Activated gamma-delta T cell treated with anti-CD3 and anti-CD28 coated beads, Interleukin-2, amount 50 U/mL, for 16 hours (primary cell): ENCODE results near the gene EIF4B.

ENCODE experiments used
- DNase-seq: peaks from one replicate; pipeline ENCODE4 v3.0.0-alpha.2; 2020; ENCODE audit warnings: low read depth

The EIF4B gene

DNA sequence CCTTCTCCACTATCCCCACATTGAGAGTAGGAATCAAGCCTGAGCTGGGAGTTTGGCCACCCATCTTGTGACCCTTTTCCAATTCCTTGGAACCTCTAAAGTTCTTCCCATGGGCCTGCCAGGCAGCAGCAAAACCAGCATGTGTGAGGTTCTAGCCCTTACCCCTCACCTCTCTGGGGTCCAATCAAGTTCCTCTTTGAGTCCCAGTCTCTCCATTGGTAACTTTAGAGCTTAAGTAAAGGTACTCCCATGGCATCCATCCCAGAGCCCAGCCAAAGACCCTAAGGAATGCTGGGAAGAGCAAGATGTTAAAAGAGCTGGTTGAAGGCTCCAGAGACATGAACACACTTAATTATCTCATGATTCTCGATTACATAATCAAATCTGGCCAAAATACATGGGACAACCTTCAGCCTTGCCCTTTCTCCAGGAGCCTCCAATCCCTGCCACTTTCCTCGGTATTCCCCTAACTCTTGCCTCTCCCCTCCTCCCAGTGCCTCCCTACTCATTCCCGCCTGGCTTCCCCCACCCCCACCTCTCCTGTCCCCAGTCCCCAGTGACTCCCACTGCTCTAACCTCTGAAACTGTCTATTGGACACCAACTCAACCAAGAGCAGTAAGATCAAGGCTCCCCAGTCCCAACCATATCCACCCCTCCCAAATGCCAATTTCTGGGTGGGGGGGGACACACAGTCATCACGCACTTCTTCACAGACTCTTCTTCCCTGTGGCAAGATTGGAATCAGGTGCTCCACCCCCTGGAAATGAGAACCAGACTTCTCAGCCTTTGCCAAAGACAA lies 38.8 kb downstream of the EIF4B start:
- no peak for DNase-seq

DNA sequence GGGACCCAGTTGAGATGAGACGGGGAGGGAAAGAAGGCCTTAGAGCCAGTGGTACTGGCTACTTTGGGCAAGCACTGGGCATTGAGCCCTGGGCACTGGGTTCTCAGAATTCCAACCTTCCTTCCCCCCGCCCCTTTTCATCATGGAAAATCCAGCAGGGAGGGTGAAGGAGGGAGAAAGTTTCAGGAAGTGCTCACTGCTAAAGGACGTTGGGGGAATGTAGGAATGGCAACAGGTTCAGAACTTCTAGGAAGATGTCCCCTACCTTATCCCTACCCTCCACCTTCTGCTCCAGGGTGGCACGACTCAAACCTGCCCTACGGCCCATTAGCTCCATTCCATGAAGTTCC lies 39.4 kb downstream of the EIF4B start:
- DNase-seq, result no peak

DNA sequence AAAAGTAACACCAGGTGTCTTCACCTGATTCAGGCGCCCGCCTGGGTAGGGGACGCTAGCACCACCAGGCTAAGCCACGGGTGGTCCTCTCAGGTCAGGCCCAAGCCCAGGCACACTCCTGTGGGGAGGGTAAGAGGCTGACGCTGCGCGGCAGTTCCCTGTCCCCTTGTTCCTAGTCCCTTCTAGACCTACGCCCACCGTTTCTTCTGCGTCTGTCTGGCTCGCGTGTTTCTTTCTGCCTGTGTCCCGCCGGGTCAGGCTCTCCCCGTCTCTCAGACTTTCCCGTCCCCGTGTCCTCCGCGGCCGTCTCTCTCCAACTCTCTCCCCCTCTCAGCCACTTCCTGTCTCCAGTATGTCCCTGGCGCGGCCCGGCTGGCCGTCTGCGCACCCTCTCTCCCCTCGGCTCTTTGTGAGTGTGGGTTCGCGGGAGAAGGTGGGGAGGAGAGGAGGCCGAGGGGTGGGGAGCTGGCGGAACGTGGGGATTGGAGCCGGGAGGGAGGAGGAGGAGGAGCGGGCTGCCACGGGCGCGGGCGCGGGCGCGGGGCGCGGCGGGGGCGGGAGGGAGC lies 40.5 kb downstream of the EIF4B start:
- DNase-seq, result peak; percentile 27

DNA sequence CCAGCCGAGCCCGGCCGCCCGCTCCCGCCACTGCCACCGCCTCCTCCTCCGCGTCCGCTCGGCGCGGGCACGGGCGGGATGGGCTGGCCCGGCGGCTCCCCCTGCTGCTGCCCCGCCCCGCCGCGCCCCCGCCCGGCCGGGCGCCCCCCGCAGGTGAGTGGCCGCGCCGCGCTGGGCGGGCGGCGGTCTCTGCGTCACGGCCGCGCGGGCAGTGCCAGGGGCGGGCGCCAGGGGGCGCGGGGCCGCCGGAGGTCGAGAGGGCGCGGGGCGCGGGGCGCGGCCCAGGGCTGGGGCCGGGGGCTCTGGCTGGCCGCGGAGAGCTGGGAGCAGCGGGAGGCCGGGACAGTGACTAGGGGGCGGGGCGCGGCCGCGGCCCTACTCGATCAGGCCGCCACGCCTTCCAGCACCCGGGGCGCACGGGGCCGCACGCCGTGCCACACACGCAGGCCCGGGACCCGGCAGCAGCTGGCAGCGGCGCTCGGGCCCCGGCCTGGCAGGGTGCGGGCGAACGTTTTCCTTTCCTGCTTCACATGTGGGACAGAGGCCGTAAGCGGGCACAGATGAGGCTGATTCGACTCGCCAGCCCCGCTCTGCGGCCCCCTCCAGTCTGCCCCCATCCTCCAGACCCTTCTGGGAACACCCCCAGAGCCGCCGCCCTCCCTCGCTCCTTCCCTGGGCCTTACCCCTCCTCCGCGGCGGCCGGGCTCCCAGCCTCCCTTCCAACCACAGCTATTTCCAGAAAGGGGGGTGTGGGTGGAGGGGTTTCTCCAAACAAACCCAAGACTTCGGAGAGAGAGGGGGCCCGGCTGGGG lies 41.2 kb downstream of the EIF4B start:
- peak; percentile 64 for DNase-seq

DNA sequence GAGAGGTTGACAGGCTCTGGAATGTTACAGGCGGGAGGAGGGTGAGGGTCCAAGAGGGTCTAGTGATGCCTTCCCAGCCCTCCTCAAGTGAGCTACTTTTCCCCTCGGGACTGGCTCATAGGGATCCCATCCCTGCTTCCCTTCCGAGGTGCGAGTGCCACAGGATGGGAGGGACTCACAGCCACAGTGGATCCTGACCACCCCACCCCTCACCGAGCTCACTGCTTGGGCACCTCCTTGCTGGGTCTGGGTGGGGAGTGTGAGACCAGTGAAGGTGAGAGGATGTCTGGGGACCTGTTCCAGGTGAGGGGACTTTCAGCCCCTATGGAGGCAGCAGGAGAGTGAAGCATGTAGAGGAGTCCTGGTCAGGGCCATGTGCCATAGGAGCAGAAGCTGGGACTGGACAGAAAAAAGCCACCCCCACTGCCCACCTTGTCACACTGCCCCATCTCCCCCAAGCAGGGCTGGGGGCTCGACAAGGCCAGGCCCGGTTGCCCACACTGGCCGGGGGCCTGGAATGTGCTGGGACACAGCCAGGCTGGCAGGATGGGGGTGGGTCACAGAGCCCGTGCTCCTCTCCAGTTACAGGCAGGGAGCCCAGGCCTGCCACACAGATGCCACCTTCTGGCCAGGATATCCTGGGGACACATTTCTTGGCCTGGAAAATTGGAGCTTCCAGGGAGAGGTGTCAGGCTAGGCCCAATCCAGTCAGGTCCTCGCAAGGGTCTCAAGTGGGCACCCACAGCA lies 42.0 kb downstream of the EIF4B start:
- DNase-seq, result no peak

DNA sequence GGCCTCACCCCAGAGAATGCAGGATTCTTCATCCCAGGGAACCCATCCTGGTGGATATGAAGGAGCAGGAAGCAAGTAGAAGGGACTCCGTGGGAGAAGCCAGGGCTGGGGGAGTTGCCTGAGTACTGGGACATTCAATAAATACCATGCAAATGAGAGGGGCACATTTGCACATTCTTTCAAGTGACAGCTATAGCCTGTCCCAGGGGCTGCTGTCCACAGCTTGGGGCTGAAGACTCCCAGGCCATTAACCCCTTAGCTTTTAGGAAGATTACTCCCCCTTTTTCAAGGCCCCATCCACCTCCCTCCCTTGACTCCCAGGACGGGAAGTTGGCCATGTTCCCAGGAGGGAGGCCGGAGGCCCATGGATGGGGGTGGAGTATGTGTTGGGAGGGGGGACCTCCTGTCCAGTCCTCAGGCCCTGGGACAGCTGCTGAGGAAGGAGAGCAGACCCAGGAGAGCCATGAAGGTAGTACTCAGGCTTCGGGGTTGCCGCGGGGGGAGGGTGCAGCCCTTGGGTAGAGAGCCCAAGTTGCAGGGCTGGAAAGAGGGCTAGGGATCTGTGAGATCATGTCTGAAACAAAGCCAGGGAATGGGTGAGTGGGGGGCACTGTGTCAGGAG lies 42.6 kb downstream of the EIF4B start:
- DNase-seq, result no peak

DNA sequence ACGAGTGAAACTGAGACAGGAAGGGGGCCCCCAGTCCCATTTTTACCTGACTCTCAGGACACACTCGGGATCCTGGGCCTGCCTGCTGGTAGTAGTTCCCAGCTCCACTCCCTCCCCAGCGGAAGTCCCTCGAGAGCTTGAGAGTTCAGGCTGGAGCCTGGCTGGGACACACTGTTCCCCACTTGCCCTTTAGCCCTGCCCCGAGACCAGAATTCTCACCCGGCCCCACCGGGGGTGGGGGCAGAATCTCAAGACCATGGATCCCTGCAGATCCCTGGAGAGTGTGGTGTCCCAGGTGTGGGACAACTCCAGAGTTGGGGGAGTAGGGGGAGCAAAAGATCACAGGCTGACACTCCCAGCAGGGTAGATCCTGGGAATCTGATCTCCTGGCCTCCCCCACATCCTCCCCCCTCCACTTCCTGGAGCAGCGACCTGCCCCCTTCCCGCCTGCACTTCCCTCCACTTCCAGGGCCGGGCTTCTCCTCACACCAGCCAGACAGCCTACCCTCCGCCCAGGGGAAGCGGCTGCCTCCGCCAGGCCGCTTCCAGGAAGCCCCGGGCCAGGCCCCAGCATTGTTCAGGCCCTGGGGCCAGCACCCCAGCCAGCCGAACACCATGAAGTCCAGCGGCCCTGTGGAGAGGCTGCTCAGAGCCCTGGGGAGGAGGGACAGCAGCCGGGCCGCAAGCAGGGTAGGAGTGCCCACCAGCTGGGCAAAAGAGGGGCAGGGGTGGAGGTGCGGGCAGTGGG lies 43.5 kb downstream of the EIF4B start, which contains the start of gene TNS2:
Gene TNS2, plus strand, starts transcription at position 495 of the 748 bp plus-strand sequence. Its CDS starts 121 bp downstream, at position 616.
- DNase-seq, result no peak

DNA sequence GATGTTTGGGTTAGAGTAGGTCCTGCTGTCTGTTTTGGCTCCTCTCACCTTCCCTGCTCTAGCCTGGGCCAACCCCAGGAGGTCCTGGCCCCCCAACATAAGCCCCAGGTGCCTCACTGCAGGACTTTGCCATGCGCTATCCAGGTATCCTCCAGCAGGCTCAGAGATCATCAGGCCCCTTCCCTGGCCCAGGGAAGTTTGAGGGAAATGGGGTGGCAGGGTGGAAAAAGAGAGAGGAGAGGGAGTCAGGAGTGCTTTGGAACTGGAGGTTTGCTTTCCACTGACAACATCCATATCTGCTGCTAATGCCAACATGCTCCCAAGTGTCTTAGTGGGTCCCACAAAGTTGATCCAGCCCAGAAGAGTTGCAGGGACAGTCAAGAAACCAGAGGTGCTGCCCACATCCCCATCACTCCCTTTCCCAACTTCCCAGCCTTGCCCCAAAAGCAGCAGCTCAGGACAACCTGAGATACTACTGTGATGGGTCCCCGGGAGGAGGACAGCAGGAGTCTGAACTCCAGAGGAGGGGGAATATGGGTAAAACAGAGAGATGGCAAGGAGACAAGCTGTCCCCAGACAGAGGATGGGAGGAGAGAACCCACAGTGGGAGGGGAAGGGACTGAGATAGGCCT lies 44.3 kb downstream of the EIF4B start:
- DNase-seq, result no peak

DNA sequence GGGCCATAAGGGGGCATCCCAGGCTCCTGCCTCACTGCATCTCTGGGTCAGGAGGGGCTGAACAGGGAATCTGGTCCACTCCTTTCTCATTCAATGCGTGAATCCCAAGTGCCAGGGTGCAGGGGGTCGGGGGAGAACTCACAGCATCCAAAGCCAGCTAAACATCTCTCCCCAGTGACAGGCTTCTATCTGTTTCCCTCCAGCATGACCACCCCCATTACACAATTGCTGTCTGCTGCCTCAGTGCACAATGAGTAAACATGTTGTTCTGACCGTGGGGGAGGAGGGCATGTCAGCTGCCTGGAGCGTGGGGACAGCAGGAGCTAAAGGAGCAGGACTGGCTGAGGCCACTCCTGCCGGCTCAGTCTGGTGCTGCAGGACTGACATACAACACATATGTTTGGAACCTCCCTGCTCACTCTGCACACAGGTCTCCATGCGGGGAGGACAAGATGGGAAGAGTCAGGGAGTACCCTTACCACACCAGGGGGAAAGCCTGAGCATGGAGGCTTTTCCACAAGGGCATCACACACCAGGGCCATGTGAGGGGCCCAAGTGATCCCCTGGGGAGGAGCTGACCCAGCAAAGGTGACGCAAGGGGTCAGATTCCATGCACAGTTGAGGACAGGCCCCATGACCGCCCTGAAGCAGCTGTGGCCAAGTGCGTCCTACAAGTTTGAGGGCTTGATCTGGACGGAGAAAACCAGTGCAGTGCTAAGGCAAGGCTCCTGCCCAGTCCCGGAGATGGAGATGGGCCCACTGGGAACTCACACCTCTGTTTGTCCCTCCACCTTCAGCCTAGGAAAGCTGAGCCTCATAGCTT lies 45.0 kb downstream of the EIF4B start:
- no peak for DNase-seq

DNA sequence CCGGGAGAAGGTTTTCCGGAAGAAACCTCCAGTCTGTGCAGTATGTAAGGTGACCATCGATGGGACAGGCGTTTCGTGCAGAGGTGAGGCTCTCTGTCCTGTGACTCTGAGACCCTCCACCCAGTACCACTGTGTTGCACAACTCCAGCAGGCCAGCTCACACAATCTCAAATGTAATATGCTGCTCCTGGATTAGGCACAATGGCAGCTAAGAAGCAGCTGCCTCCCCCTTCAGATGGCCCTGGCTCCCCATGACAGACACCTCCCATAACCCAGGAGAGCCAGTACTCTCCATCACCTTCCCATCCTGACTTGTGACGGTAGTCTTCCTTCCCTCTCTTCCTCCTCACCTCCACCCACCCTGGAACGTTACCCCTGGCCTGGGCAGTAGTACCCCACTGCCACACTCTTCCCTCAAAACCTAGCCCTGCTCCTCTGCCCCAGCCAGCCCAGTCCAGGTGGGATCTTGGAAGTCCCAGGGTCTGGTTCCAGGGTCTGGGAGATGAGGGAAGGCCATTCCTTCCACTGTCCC lies 45.7 kb downstream of the EIF4B start:
- DNase-seq, result no peak

DNA sequence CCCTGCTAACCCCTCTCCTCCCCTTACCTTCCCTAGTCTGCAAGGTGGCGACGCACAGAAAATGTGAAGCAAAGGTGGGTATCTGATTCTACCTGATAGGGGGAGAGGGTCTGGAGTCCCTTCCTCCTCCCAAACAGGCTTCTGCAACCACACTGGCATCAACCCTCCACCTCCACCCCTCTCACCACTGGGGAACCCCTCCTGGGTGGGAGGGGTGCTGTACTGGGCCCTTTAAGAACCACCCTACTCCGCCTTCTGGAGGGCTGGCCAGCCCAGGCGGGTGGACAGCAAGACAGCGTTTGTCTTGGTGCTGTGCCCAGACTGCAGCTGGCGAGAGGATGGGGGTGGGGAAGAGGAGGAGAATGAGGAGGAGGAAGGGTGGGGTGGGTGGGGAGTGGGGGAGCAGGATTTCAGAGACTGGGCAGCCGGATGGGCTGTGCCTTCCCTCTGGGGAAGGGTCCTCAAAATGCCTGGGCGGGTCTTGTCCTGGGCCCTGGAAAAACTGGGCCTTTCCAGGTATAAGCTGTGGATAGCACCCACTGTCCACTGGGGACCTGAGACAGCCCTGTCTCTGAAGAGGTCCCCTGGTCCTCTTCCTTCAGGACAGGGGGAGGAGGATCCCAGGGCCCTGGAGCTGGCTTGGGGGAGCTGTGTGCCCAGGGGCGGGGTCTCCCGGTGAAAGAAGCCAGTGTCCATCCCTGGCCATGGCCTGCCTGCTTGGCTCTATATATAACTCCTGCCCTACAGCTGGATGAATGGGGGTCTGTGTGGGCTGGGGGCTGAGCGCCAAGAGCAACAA lies 46.4 kb downstream of the EIF4B start:
- DNase-seq, result no peak

DNA sequence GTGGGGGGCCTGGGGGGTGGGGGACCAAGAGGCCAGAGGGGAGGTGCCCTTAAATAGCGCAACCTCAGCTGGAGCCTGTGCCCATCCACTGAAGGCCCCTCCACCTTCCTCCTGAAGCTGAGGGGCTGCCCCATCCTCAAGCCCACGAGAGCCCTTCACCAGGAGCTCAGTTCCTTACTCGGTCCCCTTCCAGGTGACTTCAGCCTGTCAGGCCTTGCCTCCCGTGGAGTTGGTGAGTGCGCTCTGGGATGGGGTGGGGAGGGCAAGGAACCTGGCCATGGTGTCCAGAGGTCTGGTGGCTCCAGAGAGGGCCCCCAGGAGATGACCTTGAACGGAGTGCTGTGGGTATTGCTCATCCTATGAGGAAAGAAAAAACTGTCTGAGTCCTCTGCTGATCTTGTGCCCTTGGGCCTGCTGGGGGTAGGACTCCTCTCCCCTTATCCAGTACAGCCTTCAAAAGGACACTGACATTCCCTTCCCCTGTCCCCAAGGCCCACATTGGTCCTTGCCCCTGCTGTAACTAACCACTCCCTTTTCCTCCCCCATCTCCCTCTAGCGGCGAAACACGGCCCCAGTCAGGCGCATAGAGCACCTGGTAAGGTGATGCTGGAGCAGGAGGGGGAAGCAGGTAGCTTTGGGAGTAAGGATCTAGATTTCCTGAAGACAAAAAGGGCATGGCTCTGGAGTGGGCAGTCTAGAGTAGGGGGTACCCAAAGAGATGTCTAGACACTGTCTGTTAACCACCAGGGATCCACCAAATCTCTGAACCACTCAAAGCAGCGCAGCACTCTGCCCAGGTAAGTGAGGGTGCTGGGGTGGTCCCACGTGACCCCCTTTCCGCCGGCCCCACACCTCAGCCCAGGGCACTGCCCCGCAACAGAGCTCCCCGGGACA lies 47.2 kb downstream of the EIF4B start:
- peak; percentile 38 for DNase-seq

DNA sequence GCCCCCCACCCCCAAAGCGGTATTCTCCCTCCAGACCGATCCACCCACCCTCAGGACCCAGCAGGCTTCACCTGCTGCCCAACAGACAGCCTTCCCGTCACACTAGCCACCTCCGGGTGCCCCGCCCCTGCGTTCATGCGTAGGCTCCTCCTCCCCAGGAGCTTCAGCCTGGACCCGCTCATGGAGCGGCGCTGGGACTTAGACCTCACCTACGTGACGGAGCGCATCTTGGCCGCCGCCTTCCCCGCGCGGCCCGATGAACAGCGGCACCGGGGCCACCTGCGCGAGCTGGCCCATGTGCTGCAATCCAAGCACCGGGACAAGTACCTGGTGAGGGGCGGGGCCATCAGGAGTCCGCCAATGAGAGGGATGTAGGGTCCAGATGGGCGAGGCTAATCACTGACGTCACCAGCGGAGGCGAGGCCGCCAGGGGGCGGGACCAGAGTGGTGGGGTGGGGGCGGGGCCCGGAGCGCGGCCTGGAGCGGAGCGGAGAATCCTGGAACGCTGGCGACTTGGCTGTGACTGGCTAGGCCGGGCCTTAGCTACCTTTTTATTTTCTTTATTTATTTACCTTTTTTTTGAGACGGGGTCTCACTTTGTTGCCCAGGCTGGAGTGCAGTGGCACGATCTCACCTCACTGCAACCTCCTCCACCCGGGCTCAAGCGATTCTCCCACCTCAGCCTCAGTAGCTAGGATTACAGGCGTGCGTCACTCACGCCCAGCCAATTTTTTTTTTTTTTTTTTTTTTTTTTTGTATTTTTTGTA lies 48.0 kb downstream of the EIF4B start:
- peak; percentile 86 for DNase-seq

DNA sequence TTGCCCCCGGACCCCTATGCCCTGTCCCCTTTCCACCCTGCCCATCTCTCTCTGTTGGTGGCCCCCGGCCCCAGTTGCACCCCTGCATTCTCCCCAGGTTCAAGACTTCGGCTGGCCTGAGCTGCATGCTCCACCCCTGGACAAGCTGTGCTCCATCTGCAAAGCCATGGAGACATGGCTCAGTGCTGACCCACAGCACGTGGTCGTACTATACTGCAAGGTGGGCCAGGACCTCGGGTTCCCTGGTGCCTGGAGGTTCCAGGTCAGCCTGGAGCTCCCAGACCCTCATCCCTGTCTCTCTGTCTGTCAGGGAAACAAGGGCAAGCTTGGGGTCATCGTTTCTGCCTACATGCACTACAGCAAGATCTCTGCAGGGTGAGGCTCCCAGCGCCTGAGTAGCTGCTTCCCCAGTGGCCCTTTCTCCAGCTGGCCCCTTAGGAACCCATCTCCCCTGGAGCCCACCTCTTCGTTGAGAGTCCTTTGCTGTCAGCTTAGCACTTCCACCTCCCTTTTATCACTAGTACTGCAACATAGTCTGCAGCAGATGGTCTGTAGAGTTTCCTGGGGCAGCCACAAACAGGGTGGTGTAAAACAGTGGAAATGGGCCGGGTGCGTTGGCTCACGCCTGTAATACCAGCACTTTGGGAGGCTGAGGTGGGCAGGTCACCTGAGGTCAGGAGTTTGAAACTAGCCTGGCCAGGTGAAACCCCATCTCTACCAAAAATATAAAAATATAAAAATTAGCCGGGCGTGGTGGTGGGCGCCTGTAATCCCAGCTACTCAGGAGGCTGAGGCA lies 49.4 kb downstream of the EIF4B start:
- no peak for DNase-seq

DNA sequence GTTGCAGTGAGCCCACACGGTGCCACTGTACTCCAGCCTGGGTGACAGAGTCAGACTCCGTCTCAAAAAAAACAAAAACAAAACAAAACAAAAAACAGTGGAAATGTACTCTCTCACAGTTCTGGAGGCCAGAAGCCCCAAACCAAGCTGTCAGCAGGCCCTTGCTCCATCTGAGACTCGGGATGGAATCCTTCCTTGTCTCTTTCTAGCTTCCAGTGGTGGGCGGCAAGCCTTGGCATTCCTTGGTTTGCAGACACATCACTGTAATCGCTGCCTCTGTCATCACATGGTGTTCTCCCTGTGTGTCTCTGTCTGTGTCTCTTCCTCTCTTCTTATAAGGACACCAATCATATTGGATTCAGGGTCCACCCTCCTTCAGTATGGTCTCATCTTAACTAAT lies 50.0 kb downstream of the EIF4B start:
- no peak for DNase-seq

DNA sequence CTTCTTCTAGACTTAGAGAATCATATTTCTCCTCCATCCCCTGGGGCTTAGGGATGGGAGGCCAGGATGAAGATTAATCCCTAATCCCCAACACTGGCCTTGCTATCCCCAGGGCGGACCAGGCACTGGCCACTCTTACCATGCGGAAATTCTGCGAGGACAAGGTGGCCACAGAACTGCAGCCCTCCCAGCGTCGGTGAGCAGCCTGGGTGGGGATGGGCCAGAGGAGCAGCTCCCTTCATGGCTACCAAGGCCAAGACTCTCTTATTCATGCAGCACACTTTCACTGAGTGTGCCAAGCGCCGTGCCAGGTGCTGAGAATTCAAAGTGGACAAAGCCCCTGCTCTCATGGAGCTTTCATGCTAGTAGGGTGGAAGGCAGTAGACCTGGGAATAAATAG lies 50.6 kb downstream of the EIF4B start:
- DNase-seq, result no peak
